HG02571 (cell line): ENCODE measurements around the gene VWA8.
"Not testable (repeated sequence)": the region's sequence is repeated elsewhere in the genome, so short reads cannot be mapped to it uniquely, and the experiment has no call there.

Experiments used
- ATAC-seq: cut with Tn5 transposase; IDR thresholded peaks from one replicate; pipeline ENCODE4 v1.9.1; 2021; ENCODE audit warnings: mild to moderate bottlenecking, moderate library complexity; ENCODE audit not compliant: unreplicated experiment

Gene VWA8

DNA sequence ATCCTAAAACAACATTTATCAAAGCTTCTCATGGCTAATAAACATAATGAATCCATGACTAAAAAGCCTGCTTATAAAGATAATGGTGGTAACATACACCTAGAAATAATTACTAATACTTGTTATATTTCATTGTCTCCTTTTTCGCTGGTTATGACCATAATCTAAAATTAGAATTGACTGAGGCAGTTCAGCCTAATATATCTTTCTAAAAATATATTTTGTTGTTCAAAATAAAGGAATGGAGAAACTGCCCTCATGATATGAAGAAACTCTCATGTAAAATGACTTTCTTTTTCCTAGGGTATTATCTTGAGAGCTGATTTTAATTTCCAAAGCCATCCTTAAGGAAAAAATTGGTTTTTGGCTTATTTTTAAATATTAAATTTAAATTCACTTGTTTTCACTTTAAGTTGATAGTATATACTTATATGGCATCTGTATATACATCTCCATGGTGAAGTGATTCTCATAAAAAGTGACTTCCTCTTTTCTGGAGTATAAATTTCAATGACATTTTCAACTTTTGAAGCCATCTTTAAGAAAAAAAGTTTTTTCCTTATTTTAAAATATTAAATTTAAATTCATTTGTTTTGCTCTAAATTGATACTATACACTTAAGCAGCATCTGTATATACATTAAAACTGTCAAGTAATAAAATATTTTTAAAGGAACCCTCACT lies 204.6 kb downstream of the VWA8 start:
- ATAC-seq, result no peak

DNA sequence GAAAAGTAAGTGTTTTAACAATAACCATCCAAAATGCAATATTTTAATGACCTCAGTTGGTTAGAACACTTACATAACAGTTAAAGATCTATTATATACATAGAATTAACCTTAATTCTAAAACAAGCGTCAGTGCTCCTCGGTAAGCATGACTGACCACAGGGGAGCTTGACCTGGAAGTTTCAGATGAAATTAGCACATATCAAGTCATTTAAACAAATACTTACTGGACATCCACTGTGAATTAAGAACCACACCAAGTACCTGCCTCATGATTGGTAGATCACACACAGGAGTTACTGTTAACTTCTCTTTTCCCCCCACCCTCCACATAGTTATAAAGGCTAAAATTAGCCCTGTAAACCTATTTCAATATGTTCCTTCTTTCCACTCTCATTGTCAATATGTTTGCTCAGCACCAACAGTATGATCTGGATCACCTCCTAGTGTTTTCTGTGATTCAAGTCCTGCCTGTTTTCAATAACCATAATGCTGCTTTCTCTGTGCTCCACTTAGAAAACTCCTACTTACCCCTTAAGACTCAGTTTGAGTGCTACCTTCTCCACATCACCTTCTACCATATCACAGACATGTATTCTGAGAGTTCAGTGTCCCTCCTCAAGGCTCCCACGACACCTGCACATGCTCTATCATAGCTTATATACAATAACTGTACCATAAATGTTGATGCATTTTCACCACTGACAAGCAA lies 209.0 kb downstream of the VWA8 start:
- no peak for ATAC-seq

DNA sequence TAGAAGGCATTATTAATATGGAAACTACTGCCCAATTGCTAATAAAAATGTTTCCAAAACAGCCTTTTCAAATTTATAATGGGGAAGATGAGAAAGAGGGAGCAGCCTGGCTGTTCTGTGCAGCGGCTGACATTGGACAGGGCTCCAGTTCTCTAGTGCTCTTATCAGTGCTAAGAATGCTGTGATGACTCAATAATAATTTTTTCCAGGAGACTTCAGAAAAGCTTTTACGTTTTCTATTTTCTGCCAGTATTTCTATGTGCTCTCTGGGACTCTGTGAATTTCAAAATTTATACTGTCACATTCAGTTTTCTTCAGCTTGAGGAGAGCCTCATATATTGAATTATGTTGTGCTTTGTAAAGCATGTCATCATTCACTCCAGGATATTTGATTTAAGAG lies 209.6 kb downstream of the VWA8 start:
- no peak for ATAC-seq

DNA sequence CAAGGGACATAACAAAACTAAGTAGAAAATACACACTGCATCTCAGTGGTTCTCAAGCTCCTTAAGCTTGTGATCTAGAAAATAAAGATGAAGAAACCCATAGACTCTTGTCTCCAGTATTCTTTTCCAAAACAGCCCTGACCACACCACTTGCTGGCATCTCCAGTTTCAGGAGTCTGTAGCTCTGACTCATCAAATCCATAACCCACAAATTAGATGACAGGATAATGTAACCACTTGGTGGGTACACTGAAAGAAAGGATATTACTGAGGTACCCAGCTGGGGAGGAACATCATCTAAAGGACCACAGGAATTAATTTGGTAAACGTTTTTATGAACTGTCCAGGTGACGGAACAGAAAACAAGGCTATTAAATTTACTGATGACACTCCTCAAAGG lies 214.7 kb downstream of the VWA8 start:
- ATAC-seq, result no peak

DNA sequence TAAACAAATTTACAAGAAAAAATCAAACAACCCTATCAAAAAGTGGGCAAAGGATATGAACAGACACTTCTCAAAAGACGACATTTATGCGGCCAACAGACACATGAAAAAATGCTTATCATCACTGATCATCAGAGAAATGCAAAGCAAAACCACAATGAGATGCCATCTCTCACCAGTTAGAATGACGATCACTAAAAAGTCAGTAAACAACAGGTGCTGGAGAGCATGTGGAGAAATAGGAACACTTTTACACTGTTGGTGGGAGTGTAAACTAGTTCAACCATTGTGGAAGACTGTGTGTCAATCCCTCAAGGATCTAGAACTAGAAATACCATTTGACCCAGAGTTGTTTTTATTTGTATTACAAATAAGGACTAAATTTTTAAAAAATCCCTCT lies 215.4 kb downstream of the VWA8 start:
- not testable (repeated sequence) for ATAC-seq

DNA sequence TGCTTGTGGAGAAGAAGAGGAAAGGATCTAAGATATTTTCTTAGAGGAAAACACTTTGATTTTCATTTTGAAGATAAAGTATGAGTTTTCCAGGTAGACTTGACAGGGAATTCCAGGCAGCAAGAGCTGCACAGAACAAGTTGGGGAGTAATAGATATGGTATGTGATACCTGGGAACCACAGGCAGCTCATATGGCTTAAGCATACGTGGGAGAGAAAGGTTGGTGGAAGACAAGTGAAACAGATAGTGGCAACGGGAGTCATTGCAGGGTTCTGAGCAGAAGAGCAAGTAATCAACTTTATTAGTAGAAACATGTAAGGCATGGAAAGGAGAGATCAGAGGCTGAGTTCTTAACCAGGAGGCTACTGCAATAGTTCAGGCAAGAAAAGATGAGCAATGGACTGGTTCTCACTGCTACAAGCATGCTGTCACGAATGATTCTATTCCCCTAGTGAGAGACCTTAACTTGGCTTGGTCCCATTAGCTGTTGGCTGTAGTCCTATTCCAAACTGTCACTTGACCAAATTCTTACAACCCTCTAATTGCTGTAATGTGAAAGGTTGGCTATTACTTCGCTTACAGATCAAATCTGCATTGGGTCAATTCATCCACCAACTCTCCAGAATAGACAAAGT lies 217.9 kb downstream of the VWA8 start:
- ATAC-seq, result no peak

DNA sequence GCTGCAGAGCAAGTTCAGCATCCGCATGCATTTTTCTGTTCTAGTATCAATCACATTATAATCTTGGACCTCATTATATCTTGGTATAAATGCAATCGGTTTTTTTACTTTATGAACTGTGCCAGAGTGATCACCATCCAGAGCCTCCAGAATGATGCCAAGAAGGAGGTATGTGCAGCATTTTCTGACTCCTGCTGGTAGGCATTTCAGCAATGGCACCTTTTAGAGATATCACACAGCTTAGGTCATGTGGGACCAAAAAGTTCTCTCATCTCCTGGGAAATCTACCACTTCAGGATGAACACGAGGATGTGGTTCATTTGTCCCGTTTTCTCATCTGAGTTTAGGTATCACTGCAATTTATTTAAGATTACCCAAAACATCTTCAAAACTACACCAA lies 220.4 kb downstream of the VWA8 start:
- ATAC-seq, result no peak

DNA sequence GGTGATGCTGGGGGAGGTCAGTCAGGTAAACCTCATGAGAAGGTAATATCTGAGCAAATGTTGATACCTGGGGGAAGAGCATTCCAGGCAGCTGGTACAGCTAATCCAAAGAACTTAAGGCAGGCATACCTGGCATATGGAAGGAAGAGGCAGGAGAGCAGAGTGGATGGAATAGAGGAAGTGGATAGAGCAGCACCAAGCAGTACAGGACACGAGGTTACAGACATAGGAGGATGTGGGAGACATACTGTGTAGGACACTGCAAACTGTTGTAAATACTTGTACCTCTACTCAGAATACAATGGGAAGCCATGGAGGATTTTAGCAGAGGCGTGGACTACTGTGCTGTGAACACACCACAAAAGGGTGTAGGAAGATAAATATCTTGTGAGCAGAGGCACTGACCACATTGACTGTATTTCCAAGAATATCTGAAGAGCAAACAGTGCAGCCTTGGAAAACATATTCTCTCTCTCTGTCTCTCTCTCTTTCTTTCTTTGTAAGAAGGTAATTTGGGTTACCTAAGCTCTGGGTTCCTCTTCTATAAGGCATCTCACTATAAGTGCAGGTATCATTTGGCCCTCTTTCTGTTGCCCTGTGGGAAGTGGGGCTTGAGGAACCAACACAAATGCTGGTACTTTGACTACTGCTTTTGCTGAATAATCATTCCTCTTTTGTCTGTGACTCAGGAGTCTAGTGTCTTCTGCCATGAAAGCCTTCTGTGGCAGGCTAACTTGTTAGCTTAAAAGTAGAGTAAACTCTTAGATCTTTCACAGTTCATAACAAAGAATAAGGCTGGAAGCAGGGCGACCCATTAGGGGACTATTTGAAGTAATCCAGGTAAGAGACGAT lies 238.0 kb downstream of the VWA8 start:
- ATAC-seq, result no peak

DNA sequence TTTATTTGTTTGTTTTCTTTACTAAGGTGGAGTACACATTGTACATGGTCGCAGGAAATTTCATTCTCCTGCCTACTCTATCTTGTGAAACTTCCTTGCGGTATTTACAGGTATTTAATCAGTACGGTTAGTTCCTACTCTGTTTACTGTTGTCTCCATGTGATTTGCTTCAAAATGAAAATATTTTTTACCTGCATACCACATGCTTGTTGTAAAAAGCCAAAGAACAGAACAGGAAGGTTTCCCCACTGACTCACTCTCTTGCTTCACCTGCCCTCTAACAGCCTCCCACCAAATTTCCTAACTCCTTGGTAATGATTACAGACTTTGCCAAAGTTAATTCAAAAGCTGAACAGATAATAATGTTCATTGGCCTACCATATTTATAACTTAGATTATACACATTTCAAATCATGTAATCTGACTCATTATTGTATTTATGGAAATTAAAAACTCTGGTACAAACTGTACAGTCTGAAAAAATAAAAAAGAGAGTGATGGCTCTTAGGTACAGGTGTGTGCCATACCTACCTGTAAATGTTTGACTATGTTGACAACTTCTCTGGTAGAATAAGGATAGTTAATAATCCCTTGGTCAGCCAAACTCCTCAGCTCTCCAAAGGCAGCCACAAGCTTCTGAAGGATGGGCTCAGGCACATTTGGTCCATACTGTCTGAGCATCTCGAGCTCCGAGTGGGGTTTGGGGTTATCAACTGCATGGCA lies 239.9 kb downstream of the VWA8 start:
- ATAC-seq, result no peak

DNA sequence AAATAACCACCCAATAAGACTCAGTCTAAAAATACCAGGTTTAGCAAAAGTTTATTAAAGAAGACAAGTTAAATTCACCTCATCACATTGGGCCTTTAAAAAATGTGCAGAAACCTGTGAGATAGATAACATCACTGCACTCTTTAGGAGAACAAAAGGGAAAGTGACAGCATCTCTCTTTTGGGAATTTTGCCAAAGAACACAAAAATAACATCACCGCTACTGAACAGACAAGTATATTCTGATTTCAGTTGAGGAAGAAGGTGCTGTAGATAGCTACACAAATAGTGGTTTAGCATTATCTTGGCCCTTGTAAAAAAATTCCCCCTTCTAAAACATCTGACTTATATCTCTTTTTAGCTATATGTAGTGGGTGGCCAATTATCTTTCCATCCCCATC lies 244.7 kb downstream of the VWA8 start:
- no peak for ATAC-seq

DNA sequence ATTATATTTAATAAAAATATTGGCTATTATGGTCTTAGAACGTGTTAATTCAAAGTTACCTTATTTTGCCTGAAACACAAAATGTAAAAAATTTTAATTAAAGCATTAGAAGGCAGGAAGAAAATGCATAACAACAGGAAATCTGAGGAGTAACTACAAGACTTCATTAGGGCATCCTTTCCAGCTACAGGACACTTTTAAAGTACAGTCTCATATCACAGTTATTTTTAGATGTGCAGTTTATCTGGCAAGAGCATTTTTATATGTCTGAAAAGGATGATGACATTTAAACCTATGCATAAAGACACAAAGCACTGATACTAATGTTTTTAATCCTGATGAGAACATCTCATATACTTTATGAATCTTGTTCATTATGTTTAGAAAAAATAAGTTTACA lies 247.5 kb downstream of the VWA8 start:
- ATAC-seq, result no peak

DNA sequence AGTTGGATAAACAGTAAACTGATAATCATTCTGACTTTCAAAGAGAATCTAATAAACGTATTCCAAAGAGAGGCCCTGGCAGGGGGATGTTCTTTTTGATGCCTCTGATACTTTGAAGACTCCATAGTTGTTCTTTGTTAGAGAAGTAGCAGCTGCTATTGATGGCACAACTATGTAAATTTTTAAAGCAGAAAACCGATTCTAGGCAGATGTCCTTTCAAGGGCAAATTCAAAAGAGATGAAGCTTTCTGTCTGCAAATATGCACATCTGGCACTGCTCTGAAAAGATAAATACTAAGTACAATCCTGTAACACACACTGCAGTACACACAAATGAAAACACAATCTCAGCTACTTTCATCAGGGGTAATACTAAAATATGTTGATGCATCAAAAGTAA lies 250.1 kb downstream of the VWA8 start:
- ATAC-seq, result no peak

DNA sequence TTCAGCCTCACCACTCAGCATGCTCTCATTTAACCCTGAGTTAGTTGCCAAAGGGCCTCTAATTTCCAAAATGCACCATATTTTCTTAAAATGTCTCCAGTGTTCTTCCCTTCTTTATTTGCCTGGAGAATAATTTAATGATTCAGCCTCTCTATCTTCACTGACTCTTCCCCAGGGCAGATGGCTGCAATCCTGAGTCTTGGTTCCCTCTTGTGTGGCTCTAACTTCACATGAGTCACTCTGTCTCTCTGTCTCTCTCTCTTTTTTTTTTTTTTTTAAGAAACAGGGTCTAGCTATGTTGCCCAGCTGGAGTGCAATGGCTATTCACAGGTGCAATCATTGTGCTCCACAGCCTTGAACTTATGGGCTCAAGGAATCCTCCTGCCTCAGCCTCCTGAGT lies 251.4 kb downstream of the VWA8 start:
- no peak for ATAC-seq

DNA sequence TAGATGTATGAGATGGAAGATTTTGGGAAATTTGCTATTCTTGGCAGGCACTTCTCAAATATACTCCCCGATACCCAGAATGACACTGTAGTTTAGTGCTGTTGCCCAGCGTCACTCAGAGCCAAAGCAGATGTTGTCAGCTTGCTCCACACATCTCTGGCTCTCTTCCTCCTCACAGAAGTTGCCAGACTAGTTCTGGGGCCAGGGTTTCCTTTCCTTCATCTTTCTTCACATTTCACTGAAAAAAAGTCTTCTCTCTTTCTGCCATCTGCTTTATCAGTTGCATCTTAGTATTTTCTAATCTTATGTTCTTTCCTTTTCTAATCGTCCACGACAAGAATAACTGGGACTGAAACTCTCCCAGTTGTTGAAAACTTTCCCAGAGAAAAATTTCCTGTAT lies 252.2 kb downstream of the VWA8 start:
- no peak for ATAC-seq

DNA sequence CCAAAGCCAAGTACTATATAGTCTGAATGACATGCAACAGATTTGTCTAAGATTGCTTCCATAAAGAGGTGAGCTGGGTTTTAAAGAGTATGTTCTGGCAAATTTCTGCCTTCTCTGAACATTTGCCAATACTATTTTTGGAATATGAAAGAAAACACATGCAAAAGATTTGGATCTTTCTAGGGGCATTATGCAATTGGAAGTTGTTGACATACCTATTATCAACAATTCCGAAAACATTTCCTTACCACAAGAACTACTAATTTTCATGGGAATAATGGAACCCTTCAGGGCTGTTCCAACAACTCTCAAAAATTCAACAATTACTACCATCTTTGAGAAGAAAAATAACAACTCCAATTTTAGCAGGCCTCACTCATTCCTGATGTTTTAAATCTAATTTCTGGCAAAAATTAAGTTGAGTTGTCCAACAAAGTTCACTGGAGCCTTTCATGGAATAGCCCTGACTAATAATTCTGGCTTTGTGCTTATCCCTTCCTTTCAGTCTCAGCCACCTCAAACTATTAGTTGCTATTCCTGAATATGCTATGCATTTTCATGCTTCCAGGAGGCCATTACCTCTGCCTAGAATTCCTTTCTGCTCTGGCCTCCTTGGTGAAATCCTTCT lies 253.6 kb downstream of the VWA8 start:
- no peak for ATAC-seq

DNA sequence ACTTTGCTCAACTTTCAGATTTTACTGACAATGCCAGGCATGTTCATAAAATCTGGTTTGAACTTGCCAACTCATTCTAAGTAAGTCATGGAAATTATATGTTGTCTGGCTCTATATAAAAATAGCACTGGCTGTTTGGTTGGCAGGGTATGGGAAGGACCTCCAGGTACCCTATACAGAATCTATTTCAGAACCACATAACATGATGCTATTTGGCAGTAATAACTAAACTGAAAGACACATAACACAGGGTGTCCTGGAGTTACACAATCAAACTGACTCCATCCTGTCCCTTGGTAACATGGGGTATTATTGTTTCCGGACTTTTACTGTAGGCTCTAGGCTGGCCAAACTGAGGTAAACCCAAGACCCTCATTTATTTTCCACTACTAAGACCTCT lies 254.8 kb downstream of the VWA8 start:
- ATAC-seq, result no peak

DNA sequence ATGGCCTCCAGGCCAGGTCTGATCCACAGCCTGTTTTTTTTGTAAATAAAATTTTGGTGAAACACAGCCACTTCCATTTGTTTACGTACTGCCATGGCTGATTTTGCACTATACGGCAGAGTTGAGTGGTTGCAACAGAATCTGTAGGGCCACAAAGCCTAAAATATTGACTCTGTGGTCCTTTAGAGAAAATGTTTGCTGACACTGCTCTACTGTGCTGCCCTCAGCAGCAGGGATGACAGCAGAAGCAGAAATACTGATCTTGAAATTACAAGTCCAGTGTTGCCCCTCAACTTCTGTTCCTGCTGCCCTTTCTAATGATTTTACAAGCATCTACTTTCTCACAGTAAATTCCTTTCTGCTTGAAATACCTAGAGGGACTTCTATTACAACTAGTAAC lies 258.4 kb downstream of the VWA8 start:
- no peak for ATAC-seq

DNA sequence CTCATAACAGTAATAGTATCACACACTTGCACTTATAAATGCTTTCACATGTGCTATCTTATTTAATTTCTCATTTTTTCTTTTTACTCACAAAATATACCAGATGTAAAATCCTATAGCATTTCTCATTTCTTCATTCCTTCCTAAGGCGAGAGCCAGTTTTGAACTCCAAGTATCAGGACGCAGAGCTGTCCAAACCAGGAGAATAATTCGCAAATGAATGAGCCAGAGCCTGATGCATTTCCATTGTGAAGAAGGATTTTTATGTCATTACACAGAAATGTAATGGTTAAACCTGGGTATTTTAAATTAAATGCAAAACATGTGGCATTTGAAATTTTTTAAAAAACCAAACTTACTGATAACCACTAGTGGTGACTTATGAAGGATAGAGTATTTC lies 259.2 kb downstream of the VWA8 start:
- ATAC-seq, result no peak

DNA sequence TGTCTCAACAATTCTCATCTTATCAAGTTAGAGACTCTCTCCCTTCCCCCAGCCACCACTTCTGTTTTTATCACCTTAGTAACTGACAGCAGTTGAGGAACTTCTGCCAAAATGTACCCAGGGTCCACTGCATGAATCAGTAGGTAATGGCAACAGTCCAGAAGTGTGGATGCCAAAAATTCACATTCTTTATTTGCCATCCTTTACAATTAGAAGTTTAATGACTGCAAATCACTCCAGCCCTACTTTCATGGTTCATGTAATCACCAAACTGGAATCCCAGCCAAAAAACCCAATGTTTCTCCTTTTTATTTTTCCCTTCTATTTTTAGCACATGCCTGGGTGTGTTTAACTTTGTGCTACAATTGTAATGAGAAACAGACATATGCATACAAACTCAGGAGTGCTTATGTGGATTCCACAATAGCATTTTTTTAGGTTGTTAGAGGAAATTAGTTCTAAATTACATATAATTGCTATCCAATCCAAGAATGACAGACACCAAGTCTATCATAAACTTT lies 260.1 kb downstream of the VWA8 start:
- ATAC-seq, result no peak

DNA sequence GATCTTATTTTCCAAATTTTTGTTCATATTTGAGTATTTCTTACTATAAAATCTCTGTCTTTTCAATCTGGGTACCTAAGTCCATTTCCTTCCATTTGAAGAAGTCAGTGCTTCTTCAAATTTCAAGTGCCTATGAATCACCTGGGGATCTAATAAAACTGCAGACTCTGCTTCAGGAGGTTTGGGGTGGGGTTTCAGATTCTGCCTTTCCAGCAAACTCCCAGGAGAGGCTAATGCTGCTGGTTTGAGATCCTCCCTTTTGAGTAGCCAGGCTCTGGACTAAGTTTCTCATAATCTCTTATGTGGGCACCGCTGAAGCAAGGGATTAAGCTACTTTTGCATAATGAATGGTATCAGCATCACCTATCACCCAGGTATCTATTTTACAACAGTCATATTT lies 261.1 kb downstream of the VWA8 start:
- no peak for ATAC-seq
